NCI-H2196 treated with DMSO at 0.1 percent for 48 hours (cell line): ENCODE results near the gene TRPC6.
"Not testable (repeated sequence)": the region's sequence is repeated elsewhere in the genome, so short reads cannot be mapped to it uniquely, and the experiment has no call there.

ENCODE experiments used
- DNase-seq: peaks from one replicate; lab custom pipeline; 2025; ENCODE audit not compliant: unreplicated experiment; lab: John Stamatoyannopoulos, UW

TRPC6 gene

DNA sequence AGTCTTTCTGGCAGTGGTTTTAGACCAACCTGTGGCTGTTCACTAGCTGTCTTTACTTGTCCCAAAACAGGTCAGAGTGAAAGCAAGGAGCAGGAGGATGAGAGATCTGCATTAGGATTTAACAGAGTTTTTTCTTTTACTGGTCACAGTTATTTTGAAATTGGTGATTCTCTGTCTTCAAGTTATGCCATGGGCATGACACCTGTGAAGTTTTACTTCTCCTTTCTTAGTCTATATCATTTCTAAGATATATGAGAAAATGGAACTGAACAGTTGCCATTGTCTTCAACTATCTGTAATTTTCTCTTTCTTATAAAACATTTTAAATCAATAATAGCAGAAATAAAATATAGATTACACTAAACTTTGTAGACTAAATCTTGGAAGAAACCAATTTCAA lies 60.6 kb downstream of the TRPC6 start:
- no peak for DNase-seq

DNA sequence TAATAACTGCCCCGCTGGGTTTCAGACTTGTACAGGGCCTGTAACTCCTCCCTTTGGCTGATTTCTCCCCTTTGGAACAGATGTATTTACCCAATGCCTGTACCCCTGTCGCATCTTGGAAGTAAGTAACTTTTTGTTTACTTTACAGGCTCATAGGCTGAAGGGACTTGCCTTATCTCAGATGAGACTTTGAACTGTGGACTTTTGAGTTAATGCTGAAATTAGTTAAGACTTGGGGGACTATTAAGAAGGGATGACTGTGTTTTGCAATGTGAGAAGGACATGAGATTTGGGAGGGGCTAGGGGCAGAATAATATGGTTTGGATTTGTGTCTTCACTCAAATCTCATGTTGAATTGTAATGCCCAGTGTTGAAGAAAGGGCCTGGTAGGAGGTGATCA lies 62.0 kb downstream of the TRPC6 start:
- DNase-seq, result no peak

DNA sequence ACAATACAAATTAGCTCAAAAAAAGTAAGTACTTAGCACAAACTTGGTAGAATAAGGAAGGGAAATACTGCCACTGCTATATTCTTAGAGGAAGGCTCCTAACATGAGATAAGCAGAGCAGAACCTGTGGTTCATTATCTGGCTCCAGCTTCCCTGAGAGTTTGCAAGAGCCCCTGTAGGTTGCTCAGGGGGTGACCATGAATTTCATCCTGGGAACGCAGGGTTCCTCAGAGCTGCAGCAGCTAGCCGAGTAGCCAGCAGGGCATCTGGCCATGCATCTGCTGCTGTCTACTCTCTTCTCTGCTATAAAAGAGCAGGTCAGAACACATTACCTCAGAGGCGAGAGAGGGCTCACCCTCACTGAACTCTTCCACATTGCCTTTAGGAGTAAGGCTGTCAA lies 67.3 kb downstream of the TRPC6 start:
- DNase-seq, result no peak

DNA sequence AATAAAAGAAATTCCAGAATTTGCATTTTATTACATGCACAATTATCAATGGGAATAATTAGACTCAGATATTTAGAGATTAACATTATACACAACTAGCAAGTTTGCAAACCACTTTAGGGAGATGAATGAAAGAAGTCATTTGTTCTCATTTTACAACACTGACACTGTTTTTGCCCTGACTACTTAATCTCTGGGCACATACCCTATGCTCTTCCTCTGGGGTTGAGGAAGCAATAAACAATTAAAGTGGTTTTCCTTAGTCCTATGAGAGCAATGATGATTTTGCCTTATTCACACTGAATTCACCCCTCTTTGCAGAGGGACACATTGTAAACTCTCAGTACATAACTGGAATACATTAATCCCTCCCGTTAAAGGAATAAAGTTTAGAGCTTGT lies 72.7 kb downstream of the TRPC6 start:
- no peak for DNase-seq

DNA sequence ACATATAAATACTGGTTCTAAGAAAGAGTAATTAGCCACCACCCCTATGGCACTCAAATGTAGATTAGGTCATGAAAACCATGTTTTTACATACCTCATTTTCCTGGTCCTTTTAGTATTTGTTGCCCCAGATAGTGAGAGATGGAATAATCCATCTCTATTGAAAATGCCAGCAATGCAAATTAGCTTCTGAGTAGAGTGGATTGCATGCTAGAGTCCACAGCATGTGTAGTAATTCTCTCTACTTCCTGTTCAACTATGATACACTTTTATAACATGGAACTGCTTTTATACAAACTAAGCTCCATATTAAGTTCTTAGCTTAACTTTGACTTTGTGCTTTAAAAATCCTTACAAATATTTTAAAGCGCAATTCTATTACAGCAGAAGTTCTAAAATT lies 73.2 kb downstream of the TRPC6 start:
- no peak for DNase-seq

DNA sequence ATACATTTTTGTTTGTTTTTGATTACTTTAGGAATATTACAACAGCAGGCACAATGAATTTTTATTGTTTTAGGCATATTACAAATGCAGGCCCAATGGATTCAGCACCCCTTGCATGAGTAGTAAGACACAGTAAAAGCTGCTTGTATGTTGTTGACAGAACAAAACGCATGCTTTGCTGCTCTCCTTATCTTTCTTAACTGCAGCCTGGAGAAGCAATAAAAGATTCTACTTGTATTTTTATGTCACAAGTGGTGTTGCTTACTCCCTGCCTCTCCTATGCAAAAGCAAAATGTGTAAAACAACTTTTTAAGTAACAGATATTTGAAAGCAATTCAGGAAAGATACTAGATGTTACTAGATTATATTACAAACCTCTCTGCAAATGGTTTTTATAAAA lies 73.9 kb downstream of the TRPC6 start:
- DNase-seq, result no peak

DNA sequence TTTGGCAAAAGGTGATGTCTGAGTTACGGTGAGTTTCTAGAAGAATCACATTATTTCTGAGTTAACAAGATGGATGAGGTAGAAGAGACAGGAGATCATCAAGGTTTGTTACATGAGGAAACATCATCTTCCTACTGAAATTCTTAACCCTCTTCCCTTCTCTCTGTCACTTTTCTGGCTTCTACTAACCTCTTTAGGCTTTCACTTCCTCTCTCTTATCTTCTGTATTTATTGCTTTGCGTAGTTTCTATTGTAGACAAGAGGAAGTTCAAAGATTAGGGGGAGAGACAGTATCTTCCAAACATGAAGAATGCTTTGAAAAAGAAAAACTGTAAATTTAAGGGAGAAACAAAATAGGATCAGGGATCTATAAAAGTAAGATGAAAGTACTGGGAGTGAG lies 75.4 kb downstream of the TRPC6 start:
- no peak for DNase-seq

DNA sequence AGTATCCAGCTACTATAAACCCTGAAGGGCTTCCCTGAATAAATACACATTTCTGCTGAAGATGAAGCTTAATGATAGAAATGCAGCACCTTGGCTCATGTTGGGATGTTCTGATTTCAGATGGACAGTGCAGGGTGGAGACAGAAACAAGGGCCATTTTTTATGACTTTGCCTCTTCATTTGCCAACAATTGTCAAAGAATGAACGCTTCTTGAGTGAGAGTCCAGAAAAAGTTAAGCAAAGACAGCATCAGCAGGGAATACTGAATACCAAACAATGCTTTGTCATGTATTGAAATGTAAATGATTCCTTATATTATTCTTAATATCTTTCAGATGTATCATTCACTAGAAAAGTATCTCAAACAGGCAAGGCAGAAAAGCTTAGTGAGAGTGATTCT lies 84.9 kb downstream of the TRPC6 start:
- DNase-seq, result no peak

DNA sequence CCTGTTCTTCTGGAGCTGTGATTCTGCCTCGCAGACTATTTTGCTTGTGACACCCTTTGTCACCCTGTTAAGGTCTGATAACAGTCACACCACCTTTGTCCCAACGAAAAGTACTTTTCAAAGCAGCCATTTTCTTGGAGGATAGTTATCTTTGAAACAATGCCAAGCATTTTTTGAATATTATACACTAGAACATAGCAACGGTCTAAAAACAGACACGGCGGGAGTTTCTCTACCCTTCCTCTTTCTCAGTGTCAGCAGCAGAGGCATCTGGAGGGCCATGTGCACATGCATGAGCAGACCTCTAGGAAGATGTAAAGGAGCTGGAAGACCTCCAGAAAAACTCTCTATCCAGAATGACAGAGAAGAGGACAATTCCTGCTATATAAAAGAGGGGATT lies 86.5 kb downstream of the TRPC6 start:
- DNase-seq, result no peak

DNA sequence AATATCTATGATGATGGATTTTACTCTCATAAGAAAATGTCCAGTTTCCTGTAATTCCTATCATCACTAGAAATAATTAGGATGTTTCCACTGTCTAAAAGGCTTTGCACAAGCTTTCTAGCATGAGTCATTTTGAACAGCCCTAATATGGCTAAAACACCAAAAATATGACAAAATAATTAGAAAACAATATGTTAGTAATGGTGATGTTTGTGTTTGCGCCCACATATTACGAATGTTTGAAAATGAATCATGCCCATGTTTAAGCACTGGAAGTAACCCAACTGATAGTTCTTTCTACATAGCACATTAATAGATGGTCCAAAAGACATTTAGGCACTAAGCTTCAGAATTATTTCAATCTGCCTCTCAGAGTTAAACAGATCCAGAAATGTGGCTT lies 96.0 kb downstream of the TRPC6 start:
- DNase-seq, result no peak

DNA sequence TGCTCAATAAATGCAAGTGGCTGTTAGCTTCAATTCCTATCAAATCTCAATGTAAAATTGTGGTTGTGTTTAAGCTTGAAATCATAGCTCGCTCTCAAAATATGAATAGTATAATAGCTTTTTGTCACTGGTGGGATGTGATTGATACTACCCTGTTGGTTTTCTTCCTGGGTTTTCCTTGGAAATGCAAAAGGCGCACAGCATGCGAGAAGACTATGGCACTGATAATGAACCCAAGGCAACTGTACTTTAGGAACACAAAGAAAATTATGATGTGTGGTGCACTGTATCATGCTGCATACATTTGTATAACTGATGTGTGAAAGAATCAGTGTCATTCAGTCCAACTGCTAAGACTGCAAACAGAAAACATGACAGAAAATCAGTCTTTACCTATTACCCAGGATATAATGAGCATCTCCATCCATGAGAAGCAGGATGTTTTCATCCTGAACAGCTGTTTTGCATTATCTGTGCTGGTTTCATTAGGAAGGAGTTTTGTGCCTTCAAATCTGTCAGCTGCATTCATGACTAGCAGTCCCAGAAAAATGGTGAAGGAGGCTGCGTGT lies 101.2 kb downstream of the TRPC6 start:
- DNase-seq, result no peak

DNA sequence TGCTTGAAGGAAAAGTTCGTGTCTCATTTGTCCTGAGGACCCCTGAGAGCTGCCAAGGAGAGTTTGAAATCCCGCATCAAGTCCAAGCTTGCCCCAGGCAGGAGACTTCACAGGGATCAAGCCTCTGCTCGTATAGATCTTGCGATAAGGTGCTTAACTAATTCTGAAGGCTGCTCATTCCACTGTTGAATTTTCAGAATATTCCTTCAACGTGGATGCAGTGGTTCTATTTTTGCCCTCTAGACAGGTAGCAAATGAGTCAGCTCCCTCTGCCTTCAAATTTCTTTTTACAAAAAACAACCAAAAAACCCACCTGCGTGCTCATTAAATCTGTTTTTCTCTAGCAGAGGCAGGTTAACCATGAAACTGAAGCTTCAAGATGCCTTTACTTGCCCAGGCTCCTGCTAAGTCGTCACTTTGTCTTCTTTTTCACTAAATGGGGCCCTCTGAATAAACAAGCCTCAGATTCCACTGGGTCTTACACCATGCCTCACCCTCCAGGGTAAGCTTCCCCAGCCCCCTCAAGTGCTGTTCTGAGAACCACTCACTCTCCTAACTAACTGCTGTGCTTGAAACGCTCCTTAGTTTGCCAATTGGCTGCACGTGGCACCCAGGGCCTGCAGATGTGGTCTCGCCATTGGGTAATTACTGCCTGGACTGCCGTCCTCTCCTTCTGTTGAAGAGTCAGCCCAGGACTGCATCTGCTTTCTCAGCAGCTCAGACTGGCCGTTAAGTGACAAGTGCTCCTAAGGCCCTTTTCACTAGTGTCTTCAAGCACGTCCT lies 105.0 kb downstream of the TRPC6 start:
- DNase-seq, result no peak

DNA sequence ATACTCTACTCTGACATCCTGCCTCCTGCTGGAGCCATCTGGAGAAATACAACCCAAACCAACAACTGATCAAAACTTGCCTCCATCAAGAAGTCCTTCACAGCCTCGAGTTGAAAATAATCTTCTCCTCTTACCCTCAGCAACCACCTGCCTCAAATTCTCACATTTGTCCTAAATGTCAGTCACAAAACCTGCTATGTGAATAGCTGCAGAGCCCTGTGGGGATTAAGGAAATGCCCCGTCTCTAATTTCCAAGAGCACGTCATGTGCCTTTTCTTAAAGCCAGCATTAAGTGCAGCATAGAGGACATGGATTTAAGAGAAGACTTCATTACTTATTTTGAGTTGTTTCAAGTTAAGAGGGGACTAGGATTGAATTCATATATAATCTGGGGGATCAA lies 105.9 kb downstream of the TRPC6 start:
- no peak for DNase-seq

DNA sequence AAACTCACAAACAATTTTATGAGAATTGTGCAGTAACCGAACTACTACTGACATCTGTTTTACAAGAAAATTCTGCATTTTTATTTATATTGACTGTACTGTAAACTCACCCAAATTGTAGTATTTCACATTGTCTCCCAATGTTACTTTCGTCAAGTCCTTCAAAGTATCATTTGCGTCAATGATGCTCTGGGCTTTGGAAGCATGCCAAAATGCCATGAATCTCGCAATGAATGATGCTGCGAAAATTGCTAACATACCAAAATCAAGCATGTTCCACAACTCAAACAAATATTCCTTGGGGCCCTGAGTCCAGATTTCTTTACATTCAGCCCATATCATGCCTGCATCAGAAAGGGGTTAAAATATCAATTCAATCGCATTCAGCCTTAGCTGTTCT lies 107.6 kb downstream of the TRPC6 start:
- DNase-seq, result no peak

DNA sequence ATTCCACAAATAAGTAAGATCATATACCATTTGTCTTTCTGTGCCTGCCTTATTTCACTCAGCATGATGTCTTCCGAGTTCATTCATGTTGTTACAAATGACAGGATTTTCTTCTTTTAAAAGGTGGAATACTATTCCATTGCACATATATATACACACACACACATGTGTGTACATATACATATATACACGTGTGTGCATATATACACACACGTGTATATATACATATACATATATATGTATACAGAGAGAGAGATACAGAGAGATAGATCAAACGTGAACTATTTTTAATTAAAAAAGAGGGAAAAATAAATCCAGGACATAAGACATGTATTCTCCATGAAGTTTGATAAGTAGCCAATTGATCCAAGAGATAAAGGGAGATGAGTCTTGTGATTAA lies 108.1 kb downstream of the TRPC6 start:
- no peak for DNase-seq

DNA sequence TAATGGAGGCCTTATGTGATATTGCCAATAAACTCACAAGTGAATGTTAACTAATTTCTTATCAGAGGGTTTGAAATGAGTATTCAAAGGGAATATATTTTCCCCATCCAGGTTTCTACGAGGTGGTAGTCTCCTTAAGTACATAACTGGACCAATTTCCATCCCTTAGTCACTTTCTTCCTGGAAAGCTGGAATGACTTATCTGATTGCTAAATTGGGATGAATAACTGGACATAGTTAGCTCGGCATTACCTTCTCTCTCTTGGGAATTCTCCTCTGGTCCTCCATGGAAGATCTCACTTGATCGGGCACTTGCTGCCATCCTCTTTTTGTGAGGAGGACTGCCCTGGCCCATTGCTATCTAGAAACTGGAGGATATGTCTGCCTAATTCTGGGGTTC lies 109.1 kb downstream of the TRPC6 start:
- no peak for DNase-seq

DNA sequence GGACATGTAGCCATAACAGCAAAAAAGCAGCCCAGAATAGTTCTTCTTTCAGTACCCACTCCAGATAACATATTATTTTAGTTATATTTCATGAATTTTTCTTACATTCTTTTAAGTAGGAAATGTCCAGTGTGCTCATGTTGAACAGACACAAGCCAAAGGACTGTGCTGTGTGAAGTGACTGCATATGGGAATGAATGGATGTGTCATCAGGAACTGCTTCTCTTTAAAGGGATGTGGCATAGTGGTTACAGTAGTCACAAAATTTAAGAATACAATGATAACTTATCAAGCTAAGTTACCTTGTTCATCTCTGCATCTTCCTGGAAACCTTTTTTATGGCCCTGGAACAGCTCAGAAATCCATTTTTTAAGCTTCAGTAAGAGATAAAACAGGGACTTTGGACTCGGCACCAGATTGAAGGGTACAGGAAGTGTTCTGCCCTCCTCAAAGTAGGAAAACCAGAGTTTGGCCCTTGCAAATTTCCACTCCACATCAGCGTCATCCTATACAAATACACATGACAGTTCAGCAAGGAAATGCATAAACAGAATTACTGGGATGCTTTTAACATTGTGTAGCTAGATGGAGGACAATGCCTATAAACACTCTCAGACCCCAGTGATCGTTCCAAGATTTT lies 112.8 kb downstream of the TRPC6 start:
- DNase-seq, result no peak

DNA sequence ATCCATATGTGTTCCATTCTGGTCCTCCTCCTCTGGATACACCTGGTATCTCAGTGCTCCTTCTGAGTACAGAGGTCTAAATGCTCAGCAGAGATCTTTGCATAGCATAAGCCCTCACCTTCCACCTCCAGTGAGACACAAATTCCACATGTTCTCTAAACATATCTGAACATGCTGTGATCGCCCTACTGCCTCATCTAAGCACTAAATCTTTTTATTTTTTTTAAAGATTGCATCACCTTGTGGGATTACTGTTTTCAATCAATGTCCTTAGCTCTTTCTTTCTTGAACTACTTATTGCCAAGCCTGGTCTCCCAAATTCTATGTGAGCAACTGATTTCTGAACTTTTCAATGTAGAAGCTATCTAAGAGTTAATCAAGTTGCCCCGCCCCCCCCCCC lies 113.4 kb downstream of the TRPC6 start:
- DNase-seq, result no peak

DNA sequence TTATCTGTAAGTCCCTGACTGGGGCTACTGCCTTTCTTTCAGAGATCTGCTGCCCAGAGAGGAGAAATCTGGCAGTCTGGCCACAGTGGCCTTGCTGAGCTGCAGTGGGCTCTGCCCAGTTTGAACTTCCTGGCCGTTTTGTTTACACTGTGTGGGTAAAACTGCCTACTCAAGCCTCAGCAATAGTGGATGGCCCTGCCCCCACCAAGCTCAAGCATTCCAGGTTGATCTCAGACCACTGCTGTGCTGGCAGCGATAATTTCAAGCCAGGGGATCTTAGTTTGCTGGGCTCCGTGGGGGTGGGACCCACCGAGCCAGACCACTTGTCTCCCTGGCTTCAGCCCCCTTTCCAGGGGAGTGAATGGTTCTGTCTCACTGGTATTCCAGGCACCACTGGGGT lies 117.5 kb downstream of the TRPC6 start:
- no peak for DNase-seq

DNA sequence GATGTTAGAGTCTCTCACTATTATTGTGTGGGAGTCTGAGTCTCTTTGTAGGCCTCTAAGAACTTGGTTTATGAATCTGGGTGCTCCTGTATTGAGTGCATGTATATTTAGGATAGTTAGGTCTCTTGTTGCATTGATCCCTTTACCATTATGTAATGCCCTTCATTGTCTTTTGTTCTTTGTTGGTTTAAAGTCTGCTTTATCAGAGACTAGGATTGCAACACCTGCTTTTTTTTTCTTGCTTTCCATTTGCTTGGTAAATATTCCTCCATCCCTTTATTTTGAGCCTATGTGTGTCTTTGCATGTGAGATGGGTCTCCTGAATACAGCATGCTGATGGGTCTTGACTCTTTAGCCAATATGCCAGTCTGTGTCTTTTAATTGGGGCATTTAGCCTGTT lies 119.4 kb downstream of the TRPC6 start:
- not testable (repeated sequence) for DNase-seq

DNA sequence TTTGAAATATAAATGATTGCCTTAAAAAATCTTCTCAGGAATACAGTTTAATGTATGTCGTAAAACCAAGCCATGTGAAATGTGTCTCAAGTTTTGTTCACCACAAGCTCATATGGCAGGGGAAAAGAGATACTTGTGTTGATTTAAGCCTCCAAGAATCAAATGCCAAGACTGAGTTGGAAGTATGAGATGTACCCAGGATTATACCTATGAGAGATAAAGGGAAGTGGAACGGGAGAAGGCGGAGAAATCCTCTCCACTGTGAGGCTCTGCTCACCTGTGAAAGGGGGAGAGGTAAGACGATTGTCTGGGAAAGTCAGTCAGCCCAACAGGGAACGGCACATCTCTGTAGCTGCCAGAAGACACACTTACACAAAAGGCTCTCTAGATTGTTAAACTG lies 124.8 kb downstream of the TRPC6 start:
- no peak for DNase-seq

DNA sequence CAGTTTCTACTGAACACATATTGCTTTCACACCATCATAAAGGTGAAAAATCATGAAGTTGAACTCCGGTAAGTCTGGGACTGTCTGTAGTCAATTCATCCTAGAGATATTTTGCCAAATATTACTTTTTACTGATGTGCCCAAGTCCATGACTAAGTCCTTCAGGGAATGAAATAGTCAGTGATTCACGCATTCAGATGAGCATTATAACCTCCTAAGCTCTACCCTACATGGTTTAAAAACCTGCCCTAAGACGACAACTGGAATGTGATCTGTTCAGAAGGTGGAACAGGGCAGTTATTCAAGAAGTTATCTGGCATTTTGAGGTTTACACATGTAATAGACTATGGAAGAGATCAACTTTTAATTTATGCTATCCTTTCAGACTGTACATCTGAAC lies 125.6 kb downstream of the TRPC6 start:
- DNase-seq, result no peak

DNA sequence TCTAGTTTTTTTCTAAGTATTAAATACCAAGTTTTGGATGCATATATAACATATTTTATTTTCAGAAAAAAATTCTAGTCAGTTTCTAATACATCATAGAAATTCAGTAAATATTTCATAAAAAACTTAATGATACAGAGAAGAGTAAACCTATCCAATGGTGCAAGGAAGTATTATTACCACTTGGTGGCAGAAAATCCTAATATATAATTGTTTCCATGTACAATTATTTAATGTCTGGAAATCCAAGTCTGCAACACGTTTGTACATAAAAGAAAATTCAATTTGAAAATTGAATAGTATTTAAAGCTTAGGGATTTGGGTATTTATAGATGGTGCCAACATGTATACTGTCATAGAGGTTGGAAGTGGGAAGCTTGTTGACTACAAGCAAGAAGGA lies 127.0 kb downstream of the TRPC6 start:
- DNase-seq, result no peak
